SU-DHL-6 (cell line): ENCODE measurements around the gene SPAG9.

Experiments
- H2AFZ ChIP-seq: fragments of 200-600 bp; sonication (generic); 2 replicates; pipeline ENCODE4 v1.6.1; 2014; ENCODE audit warnings: low read depth, mild to moderate bottlenecking, moderate library complexity, mixed read lengths, antibody characterized with exemption, low read length; ENCODE audit not compliant: severe bottlenecking
- H3F3A ChIP-seq: fragments of 200-600 bp; shearing (Covaris generic); 2 replicates; pipeline ENCODE4 v1.6.0; 2016; ENCODE audit warnings: antibody characterized with exemption, mild to moderate bottlenecking; ENCODE audit not compliant: insufficient read depth
- H3K27ac ChIP-seq: fragments of 200-600 bp; sonication (generic); 2 replicates; pipeline ENCODE4 v1.5.1; 2016; ENCODE audit warnings: low read depth, mild to moderate bottlenecking, low read length, moderate library complexity, mixed read lengths
- H3K27me3 ChIP-seq: fragments of 200-600 bp; sonication (generic), shearing (Covaris generic); 2 replicates; pipeline ENCODE4 v1.6.0; 2014; ENCODE audit warnings: mild to moderate bottlenecking, low read length
- H3K36me3 ChIP-seq: fragments of 200-600 bp; sonication (generic); 2 replicates; pipeline ENCODE4 v1.6.1; 2014; ENCODE audit warnings: mild to moderate bottlenecking, low read length, mixed read lengths
- H3K4me2 ChIP-seq: fragments of 300-600, 200-600 bp; shearing (Covaris generic), sonication (generic); 2 replicates; pipeline ENCODE4 v1.6.0; 2014; ENCODE audit warnings: low read length, low read depth, mild to moderate bottlenecking; ENCODE audit not compliant: poor library complexity, severe bottlenecking
- H3K4me3 ChIP-seq: fragments of 200-600 bp; sonication (generic); 2 replicates; pipeline ENCODE4 v1.5.1; 2014; ENCODE audit warnings: antibody characterized with exemption, low read length, mild to moderate bottlenecking, mixed read lengths; ENCODE audit not compliant: insufficient read depth, poor library complexity, severe bottlenecking
- H3K79me2 ChIP-seq: fragments of 200-600 bp; sonication (generic); 2 replicates; pipeline ENCODE4 v1.6.1; 2014; ENCODE audit warnings: mild to moderate bottlenecking, low read length, moderate library complexity; ENCODE audit not compliant: insufficient read depth
- H3K9ac ChIP-seq: fragments of 200-600 bp; sonication (generic); 2 replicates; pipeline ENCODE4 v1.7.0; 2014; ENCODE audit warnings: mild to moderate bottlenecking, low read length
- H3K9me2 ChIP-seq: fragments of 200-600 bp; sonication (generic); replicated peaks from 2 replicates; pipeline ENCODE4 v1.6.1; 2014; ENCODE audit warnings: low read length; ENCODE audit not compliant: insufficient read depth
- H3K9me3 ChIP-seq: fragments of 200-600 bp; sonication (generic); 2 replicates; pipeline ENCODE4 v1.6.1; 2014; ENCODE audit warnings: low read length, mixed read lengths; ENCODE audit not compliant: insufficient read depth
- H4K20me1 ChIP-seq: fragments of 200-600 bp; sonication (generic); 2 replicates; pipeline ENCODE4 v1.6.1; 2014; ENCODE audit warnings: low read depth, mild to moderate bottlenecking, antibody characterized with exemption, low read length, moderate library complexity, mixed read lengths
- CTCF ChIP-seq: fragments of 200-600 bp; sonication (generic); IDR thresholded peaks from one replicate; pipeline ENCODE4 v1.5.1; 2017; ENCODE audit warnings: antibody characterized with exemption, mild to moderate bottlenecking, low read length, moderate library complexity; ENCODE audit not compliant: insufficient read depth, poor library complexity, severe bottlenecking
- EZH2phosphoT487 ChIP-seq: fragments of 200-600 bp; sonication (generic), shearing (Covaris generic); conservative IDR thresholded peaks from 2 replicates; pipeline ENCODE4 v1.6.1; 2018; ENCODE audit warnings: mild to moderate bottlenecking, antibody characterized with exemption, low read length, moderate library complexity, mixed read lengths

The SPAG9 gene

GRCh38 chr17:51015145-51015558, 105.5 kb downstream of the SPAG9 start:
- H3K36me3 ChIP-seq: peaks cover 4% of the 10 kb centered on the region; the same call in 1 of the 2 replicates

GRCh38 chr17:51014129-51014528, 106.5 kb downstream of the SPAG9 start:
- TF ChIP-seq EZH2phosphoT487 (no peak), CTCF (no peak)

More at GRCh38 chr17:51015145-51015558, 105.5 kb downstream of the SPAG9 start:
- TF ChIP-seq CTCF (no peak), EZH2phosphoT487 (no peak)
- Histone ChIP-seq H3F3A (no peaks in the 10 kb centered on the region; the same call in 1 of the 2 replicates), H3K9me2 (no peaks in the 10 kb centered on the region), H3K4me2 (no peak overlapping the region), H3K79me2 (no peaks in the 10 kb centered on the region), H3K9me3 (no peaks in the 10 kb centered on the region), H3K9ac (no peak overlapping the region), H3K4me3 (no peak overlapping the region), H3K27me3 (no peaks in the 10 kb centered on the region), H4K20me1 (no peaks in the 10 kb centered on the region), H3K27ac (no peak overlapping the region), H2AFZ (no peak overlapping the region)

GRCh38 chr17:51013322-51013721, 107.3 kb downstream of the SPAG9 start:
- Histone ChIP-seq H3K9me2 (no peaks in the 10 kb centered on the region), H3K79me2 (no peaks in the 10 kb centered on the region), H3K4me3 (no peak overlapping the region)

More at GRCh38 chr17:51014129-51014528, 106.5 kb downstream of the SPAG9 start:
- H3K4me3 ChIP-seq: no peak overlapping the region
- H3K36me3 ChIP-seq: no peaks in the 10 kb centered on the region
- H2AFZ ChIP-seq: no peak overlapping the region
- no peak overlapping the region for H3K4me2 ChIP-seq
- H3K9me3 ChIP-seq: no peaks in the 10 kb centered on the region
- no peaks in the 10 kb centered on the region for H3K79me2 ChIP-seq
- no peak overlapping the region for H3K9ac ChIP-seq
- H4K20me1 ChIP-seq: no peaks in the 10 kb centered on the region
- H3K9me2 ChIP-seq: no peaks in the 10 kb centered on the region
- no peaks in the 10 kb centered on the region for H3K27me3 ChIP-seq
- H3K27ac ChIP-seq: no peak overlapping the region
- H3F3A ChIP-seq: no peaks in the 10 kb centered on the region; the same call in 1 of the 2 replicates

More at GRCh38 chr17:51013322-51013721, 107.3 kb downstream of the SPAG9 start:
- Histone ChIP-seq H3K27me3 (no peaks in the 10 kb centered on the region), H3K27ac (no peak overlapping the region), H3K36me3 (no peaks in the 10 kb centered on the region), H2AFZ (no peak overlapping the region), H4K20me1 (no peaks in the 10 kb centered on the region), H3K9me3 (no peaks in the 10 kb centered on the region), H3K4me2 (no peak overlapping the region), H3K9ac (no peak overlapping the region), H3F3A (no peaks in the 10 kb centered on the region; the same call in 1 of the 2 replicates)
- no peak for TF ChIP-seq CTCF
- no peak for TF ChIP-seq EZH2phosphoT487
